ENCODE measurements around the gene TMED6. TPM values are rescaled to one million over a fixed set of nuclear protein-coding genes. Genes with fewer than 3 reads are reported as not detected.

The TMED6 gene
- total RNA-seq, 4 donors from 2014 or later = 0.88 to 1.3 TPM; not detected in 2

DNA sequence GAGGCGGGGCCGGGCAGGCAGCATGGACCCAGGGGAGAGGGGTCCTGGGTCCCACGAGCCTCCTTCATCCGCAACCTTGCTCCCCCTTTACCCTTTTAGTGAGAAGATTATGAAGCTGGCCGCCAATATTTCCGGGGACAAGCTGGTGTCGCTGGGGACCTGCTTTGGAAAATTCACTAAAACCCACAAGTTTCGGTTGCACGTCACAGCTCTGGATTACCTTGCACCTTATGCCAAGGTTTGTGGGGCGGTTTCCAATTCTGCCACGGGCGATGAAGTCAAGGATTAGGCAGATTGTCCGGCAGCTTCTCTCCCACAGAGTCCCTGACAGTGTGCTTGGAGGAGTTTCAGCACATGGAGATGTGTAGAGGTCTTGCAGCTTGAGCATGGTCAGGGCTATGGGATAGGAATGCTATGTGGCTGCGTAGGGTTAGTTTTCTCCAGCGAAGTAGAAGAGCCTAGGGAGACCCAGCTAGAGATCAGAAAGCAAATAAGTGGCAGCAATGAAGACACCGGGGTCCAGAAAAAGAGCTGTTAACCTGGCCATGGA is 11.4 kb downstream of the TMED6 start:
- no peak for TF ChIP-seq CTCF (IDR thresholded peaks at IDR 0.05; ENCODE audit: low read depth)

DNA sequence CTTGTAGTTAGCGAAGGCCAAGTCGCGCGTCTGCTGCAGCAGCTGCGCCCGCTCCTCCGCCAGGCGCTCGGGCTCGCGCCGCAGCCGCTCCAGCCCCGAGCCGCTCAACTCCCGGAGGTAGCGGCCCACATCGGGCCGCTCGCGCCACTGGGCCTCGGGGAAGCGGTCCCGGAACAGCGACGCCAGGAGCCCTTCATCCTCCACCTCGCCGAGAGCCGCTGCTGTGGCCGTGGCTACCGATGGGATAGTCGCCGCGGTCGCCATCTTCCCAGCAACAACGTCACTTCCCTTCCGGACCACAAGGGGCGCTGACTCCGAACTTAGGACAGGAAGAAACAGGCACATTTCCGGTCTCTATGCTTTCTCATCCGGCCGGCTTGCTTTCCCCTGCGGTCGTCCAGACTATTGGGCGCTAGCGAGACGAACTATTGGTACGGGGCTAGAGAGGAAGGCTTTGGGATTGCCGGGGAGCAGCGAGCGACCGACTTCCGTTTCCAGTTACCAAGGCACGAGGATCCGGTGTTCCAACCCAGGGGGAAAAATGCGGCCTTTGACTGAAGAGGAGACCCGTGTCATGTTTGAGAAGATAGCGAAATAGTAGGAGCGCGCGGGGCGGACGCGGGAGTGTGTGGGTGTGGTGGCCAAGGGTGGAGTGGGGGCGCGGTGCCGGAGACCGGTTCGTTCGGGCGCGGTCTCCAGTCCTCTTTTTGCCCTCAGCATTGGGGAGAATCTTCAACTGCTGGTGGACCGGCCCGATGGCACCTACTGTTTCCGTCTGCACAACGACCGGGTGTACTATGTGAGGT is 12.1 kb downstream of the TMED6 start, which contains the start of the genes COG8 and NIP7:
Gene COG8, minus strand, starts transcription at position 276 of the 806 bp plus-strand sequence. Its CDS starts 12 bp downstream, at position 264.
Gene NIP7, plus strand, starts transcription at position 484 of the 806 bp plus-strand sequence. Its CDS starts 58 bp downstream, at position 542.
- TF ChIP-seq CTCF (IDR thresholded peaks at IDR 0.05; ENCODE audit: low read depth) = no peak

GRCh38 chr16:69338557-69339288 is 12.9 kb downstream of the TMED6 start:
- no peak for TF ChIP-seq CTCF (IDR thresholded peaks at IDR 0.05; ENCODE audit: low read depth)

DNA sequence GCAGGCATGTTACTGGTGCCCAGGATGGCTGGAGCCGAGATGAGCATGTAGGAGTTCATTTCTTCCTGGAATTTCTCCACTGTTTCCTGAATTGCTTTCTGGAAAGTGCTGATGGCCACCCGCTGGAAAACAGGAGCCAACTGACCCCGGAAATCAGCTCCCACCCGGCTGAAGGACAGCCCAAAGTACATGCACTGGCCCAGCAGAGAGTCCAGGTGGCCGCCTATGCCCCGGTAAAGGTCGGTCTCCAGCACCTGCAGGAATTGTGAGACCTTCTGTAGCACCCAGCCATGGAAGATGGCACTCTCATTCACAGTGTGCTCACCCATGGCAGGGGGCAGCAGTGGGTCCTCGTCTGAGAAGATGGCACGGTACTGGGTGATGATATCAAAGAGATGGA is 16.9 kb downstream of the TMED6 start:
- no peak for TF ChIP-seq CTCF (IDR thresholded peaks at IDR 0.05; ENCODE audit: low read depth)

DNA sequence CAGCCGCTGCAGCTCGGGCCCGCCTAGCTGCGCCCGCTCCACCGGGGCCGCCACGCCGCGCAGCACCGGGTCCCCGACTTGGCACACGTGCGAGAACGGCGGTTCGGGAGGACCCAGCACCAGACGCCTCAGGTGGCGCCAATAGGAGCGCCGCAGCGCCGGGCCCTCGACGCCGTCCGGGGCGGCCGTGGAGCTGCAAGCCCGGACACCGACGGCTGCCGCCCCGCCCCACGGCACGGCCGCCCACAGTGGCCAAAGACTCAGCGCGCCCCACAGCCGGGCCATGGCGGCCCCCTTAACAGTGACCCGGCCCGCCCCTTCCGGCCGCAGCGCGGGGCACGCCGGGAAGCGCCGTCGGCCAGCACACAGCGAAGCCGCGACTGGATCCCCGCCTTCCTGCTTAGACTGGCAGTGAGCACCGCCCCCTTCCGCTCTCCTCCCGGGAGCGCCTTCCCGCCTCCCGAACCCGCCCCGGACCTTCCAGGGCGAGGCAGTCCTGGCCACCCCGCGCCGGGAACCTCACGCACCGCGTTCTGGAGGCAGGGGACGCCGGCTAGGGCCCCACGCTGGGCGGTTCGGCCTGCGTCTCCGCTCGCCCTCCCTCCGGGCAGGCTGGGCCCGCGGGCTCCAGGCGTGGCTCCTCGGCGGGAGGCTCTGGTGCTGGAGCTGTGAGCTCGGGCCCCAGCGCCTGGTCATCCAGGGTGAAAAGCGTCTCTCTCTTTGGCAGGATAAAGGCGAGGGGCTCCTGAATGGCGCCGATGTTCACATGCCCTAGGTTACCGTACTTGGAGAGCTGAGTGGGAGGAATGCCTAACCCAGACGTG is 21.1 kb downstream of the TMED6 start, which contains the start of gene PDF:
Gene PDF, minus strand, starts transcription at position 303 of the 824 bp plus-strand sequence. Its CDS starts 18 bp downstream, at position 285.
- no peak for TF ChIP-seq CTCF (IDR thresholded peaks at IDR 0.05; ENCODE audit: low read depth)

- no peak for TF ChIP-seq CTCF (IDR thresholded peaks at IDR 0.05; ENCODE audit: low read depth)
Observed at GRCh38 chr16:69329369-69330285, 22.0 kb downstream of the TMED6 start.
